Bladder microvascular endothelial cell (primary cell): ENCODE data around the gene KRTAP4-11. TPM values are rescaled to one million over a fixed set of nuclear protein-coding genes. Genes with fewer than 3 reads are reported as not detected.

ENCODE experiments used
- total RNA-seq: library from RNA; depleted of rRNA; stranded (reverse); fragments of >200 nt; gene quantifications from 2 replicates; pipeline ENCODE4 v1.2.3, GENCODE V29; 2014

Gene KRTAP4-11
- total RNA-seq = not detected in 2 replicates

GRCh38 chr17:41117846-41118386, at the start of gene KRTAP4-11:
TSS of gene KRTAP4-11 (minus strand) at chr17:41118373. CDS start at chr17:41118315, 58 bp downstream.

GRCh38 chr17:41160648-41161047, 42.5 kb upstream of the KRTAP4-11 start, which contains the start of gene KRTAP4-4:
TSS of gene KRTAP4-4 (minus strand) at chr17:41160748. CDS start at chr17:41160691, 57 bp downstream.

GRCh38 chr17:41149652-41149985, 31.4 kb upstream of the KRTAP4-11 start, which contains the start of gene KRTAP4-5:
TSS of gene KRTAP4-5 (minus strand) at chr17:41149825. CDS start at chr17:41149767, 58 bp downstream.

GRCh38 chr17:41140360-41141131, 22.4 kb upstream of the KRTAP4-11 start, which contains the start of gene KRTAP4-6:
TSS of gene KRTAP4-6 (minus strand) at chr17:41140544. CDS start at chr17:41140487, 57 bp downstream.

GRCh38 chr17:41123991-41124371, 5.8 kb upstream of the KRTAP4-11 start, which contains the start of gene KRTAP4-12:
TSS of gene KRTAP4-12 (minus strand) at chr17:41124182. CDS start at chr17:41124122, 60 bp downstream.

GRCh38 chr17:41105347-41105746, 12.8 kb downstream of the KRTAP4-11 start, which contains the start of gene KRTAP4-9:
TSS of gene KRTAP4-9 (plus strand) at chr17:41105389. CDS start at chr17:41105389, 0 bp downstream.

GRCh38 chr17:41101586-41102259, 16.4 kb downstream of the KRTAP4-11 start, which contains the start of gene KRTAP4-16:
TSS of gene KRTAP4-16 (minus strand) at chr17:41102209. CDS start at chr17:41102209, 0 bp downstream.

GRCh38 chr17:41098042-41098441, 20.1 kb downstream of the KRTAP4-11 start, which contains the start of gene KRTAP4-8:
TSS of gene KRTAP4-8 (minus strand) at chr17:41098142. CDS start at chr17:41098084, 58 bp downstream.

GRCh38 chr17:41084100-41084856, 33.9 kb downstream of the KRTAP4-11 start, which contains the start of gene KRTAP4-7:
TSS of gene KRTAP4-7 (plus strand) at chr17:41084150. CDS start at chr17:41084207, 57 bp downstream.

Other genes starting within 250 kb of the KRTAP4-11 start
- gene KRT20, start 233.1 kb downstream of the KRTAP4-11 start, total RNA-seq = not detected in 2 replicates
- 1.1 TPM in 1 of 2 replicates, not detected in the other for gene KRT23, start 180.7 kb downstream of the KRTAP4-11 start, total RNA-seq
- gene KRT39, start 151.4 kb downstream of the KRTAP4-11 start, total RNA-seq = not detected in 2 replicates
- not detected in 2 replicates for gene KRT40, start 134.0 kb downstream of the KRTAP4-11 start, total RNA-seq
- not detected in 2 replicates for gene KRTAP3-3, start 124.2 kb downstream of the KRTAP4-11 start, total RNA-seq
- 0.16 TPM in 1 of 2 replicates, not detected in the other for gene KRTAP3-2, start 118.5 kb downstream of the KRTAP4-11 start, total RNA-seq
- not detected in 2 replicates for gene KRTAP3-1, start 109.2 kb downstream of the KRTAP4-11 start, total RNA-seq
- gene KRTAP1-5, start 91.2 kb downstream of the KRTAP4-11 start, total RNA-seq = not detected in 2 replicates
- not detected in 2 replicates for gene KRTAP1-4, start 88.2 kb downstream of the KRTAP4-11 start, total RNA-seq
- not detected in 2 replicates for gene KRTAP1-3, start 83.5 kb downstream of the KRTAP4-11 start, total RNA-seq
- gene KRTAP1-1, start 76.9 kb downstream of the KRTAP4-11 start, total RNA-seq = not detected in 2 replicates
- not detected in 2 replicates for gene KRTAP2-1, start 71.1 kb downstream of the KRTAP4-11 start, total RNA-seq
- not detected in 2 replicates for gene KRTAP2-2, start 63.1 kb downstream of the KRTAP4-11 start, total RNA-seq
- gene KRTAP2-3, start 58.3 kb downstream of the KRTAP4-11 start, total RNA-seq = not detected in 2 replicates
- gene KRTAP2-4, start 52.5 kb downstream of the KRTAP4-11 start, total RNA-seq = not detected in 2 replicates
- not detected in 2 replicates for gene KRTAP4-7, start 34.2 kb downstream of the KRTAP4-11 start, total RNA-seq
- gene KRTAP4-8, start 20.2 kb downstream of the KRTAP4-11 start, total RNA-seq = not detected in 2 replicates
- not detected in 2 replicates for gene KRTAP4-16, start 16.2 kb downstream of the KRTAP4-11 start, total RNA-seq
- gene KRTAP4-9, start 13.0 kb downstream of the KRTAP4-11 start, total RNA-seq = not detected in 2 replicates
- not detected in 2 replicates for gene KRTAP4-12, start 5.8 kb upstream of the KRTAP4-11 start, total RNA-seq
- gene KRTAP4-6, start 22.2 kb upstream of the KRTAP4-11 start, total RNA-seq = not detected in 2 replicates
- gene KRTAP4-5, start 31.5 kb upstream of the KRTAP4-11 start, total RNA-seq = not detected in 2 replicates
- not detected in 2 replicates for gene KRTAP4-4, start 42.4 kb upstream of the KRTAP4-11 start, total RNA-seq
- gene KRTAP4-3, start 49.8 kb upstream of the KRTAP4-11 start, total RNA-seq = not detected in 2 replicates
- gene KRTAP4-2, start 59.8 kb upstream of the KRTAP4-11 start, total RNA-seq = not detected in 2 replicates
- gene KRTAP4-1, start 66.5 kb upstream of the KRTAP4-11 start, total RNA-seq = not detected in 2 replicates
- gene KRTAP9-1, start 71.5 kb upstream of the KRTAP4-11 start, total RNA-seq = not detected in 2 replicates
- gene KRTAP9-2, start 108.3 kb upstream of the KRTAP4-11 start, total RNA-seq = not detected in 2 replicates
- gene KRTAP9-3, start 114.1 kb upstream of the KRTAP4-11 start, total RNA-seq = not detected in 2 replicates
- not detected in 2 replicates for gene KRTAP9-8, start 119.6 kb upstream of the KRTAP4-11 start, total RNA-seq
- gene KRTAP9-4, start 131.3 kb upstream of the KRTAP4-11 start, total RNA-seq = not detected in 2 replicates
- not detected in 2 replicates for gene KRTAP9-9, start 137.0 kb upstream of the KRTAP4-11 start, total RNA-seq
- gene KRTAP9-6, start 147.0 kb upstream of the KRTAP4-11 start, total RNA-seq = not detected in 2 replicates
- gene KRTAP9-7, start 157.3 kb upstream of the KRTAP4-11 start, total RNA-seq = not detected in 2 replicates
- gene KRTAP29-1, start 184.5 kb upstream of the KRTAP4-11 start, total RNA-seq = not detected in 2 replicates
- gene KRTAP16-1, start 190.9 kb upstream of the KRTAP4-11 start, total RNA-seq = not detected in 2 replicates
- gene KRTAP17-1, start 197.3 kb upstream of the KRTAP4-11 start, total RNA-seq = not detected in 2 replicates
- gene KRT33A, start 232.5 kb upstream of the KRTAP4-11 start, total RNA-seq = not detected in 2 replicates